SK-N-MC (cell line): Measurements from ENCODE around the gene ULK4.

Source experiments
- EZH2 ChIP-seq: fragments of 200-600 bp; sonication (generic); IDR thresholded peaks from one replicate; pipeline ENCODE4 v1.6.1; 2017; ENCODE audit warnings: antibody characterized with exemption
- FOXP2 ChIP-seq: optimal IDR thresholded peaks from 2 replicates; pipeline ENCODE3; 2011; ENCODE audit warnings: mild to moderate bottlenecking, moderate library complexity; ENCODE audit not compliant: insufficient read depth; ENCODE audit errors: extremely low read length, control extremely low read depth
- POLR2AphosphoS5 ChIP-seq: IDR thresholded peaks from 2 replicates; pipeline ENCODE4 v1.6.1; 2012; ENCODE audit warnings: mild to moderate bottlenecking, low read depth, low read length, borderline replicate concordance

- TF ChIP-seq POLR2AphosphoS5 (no peak), EZH2 (no peak), FOXP2 (no peak)
These were observed 703.6 kb downstream of the ULK4 start for GRCh38 chr3:41258239-41258800.
